ENCODE measurements around the gene HOXC10.

Gene HOXC10

DNA sequence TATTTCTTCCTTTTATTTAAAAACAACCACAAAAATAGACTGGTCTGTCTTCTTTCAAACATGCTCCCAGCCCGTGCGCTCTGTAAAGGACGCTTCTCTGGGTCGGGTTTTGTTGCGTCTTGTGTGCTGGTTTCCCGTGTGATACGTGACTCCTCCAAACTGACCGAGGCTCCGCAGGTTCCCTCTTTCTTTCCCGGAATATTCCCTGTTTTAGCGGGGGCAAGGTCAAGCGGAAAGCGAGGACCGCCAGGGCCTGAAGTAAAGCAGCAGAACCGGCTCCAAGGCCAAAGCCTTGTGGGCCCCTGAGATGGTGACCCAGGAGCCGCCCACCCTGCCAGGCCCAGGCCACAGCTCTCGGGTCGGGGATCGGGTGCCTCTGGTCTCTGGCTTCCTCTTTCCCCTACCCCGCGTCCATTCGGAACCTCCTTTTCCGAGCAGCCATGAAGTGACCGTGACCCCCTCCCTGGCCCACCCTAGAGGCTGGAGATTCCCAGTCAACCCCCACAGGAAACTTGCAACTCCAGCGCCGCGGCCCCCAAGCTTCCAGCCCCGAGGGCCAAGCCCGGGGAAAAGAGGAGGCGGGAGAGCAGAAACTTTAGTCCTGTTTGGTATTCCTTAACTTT, 885 bp upstream of the HOXC10 start:
- no peaks in the 10 kb centered on the region for H3K36me3 Mint-ChIP-seq (ENCODE audit: low read depth)
- H3K27me3 Mint-ChIP-seq = peaks cover 99% of the 10 kb centered on the region
- peaks cover 25% of the 10 kb centered on the region for H3K4me1 Mint-ChIP-seq (ENCODE audit: low read depth)
- peak overlapping the region; percentile 32 for H3K4me3 Mint-ChIP-seq
- peaks cover 6% of the 10 kb centered on the region for H3K9me3 Mint-ChIP-seq
- no peak overlapping the region for H3K27ac Mint-ChIP-seq
- intact Hi-C loops (cut with micrococcal nuclease) = no loop called here

DNA sequence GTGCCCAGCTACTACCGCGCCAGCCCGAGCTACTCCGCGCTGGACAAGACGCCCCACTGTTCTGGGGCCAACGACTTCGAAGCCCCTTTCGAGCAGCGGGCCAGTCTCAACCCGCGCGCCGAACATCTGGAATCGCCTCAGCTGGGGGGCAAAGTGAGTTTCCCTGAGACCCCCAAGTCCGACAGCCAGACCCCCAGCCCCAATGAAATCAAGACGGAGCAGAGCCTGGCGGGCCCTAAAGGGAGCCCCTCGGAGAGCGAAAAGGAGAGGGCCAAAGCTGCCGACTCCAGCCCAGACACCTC, 697 bp downstream of the HOXC10 start:
- H3K27me3 Mint-ChIP-seq = peaks cover 99% of the 10 kb centered on the region
- intact Hi-C loops (cut with micrococcal nuclease) = no loop called here
- peak overlapping the region; percentile 20 for H3K4me3 Mint-ChIP-seq
- H3K36me3 Mint-ChIP-seq (ENCODE audit: low read depth) = no peaks in the 10 kb centered on the region
- peaks cover 6% of the 10 kb centered on the region for H3K9me3 Mint-ChIP-seq
- H3K4me1 Mint-ChIP-seq (ENCODE audit: low read depth) = peaks cover 32% of the 10 kb centered on the region
- H3K27ac Mint-ChIP-seq = no peak overlapping the region

DNA sequence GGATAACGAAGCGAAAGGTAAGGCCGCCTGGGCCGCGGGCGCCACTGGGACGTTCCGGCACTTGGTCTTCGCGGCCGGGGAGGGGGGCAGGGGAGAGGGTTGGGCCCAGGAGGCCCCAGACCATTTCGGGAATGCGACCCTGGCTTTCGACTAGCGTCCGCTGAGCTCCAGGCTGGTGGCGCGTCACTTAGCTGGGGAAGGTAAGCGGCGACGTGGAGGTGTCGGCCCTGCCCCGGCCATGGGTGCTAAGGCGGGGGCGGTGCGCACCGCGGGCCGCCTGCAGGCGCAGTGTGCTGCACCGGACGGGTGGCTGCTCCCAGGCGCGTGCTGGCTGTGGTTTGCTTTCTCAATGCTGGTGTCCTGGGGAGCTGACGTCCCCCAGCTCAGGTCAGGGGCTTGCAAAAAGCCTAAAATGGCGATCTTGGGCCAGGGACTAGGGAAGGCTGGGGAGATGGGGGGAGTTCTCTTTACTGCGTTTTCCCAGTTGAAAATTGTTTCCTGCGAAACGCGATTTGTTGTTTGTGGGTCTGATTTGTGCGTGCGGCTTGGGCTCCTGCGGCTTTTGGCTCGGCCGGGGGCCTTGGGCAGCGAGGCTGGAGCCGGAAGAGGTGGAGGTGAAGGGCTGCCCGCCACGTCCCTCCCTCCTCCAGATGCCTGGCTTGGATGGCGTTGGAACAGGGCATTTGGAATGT, 1.2 kb downstream of the HOXC10 start:
- no peak overlapping the region for H3K4me3 Mint-ChIP-seq
- H3K27me3 Mint-ChIP-seq = peaks cover 99% of the 10 kb centered on the region
- H3K27ac Mint-ChIP-seq = no peak overlapping the region
- H3K4me1 Mint-ChIP-seq (ENCODE audit: low read depth) = peaks cover 32% of the 10 kb centered on the region
- H3K36me3 Mint-ChIP-seq (ENCODE audit: low read depth) = no peaks in the 10 kb centered on the region
- peaks cover 6% of the 10 kb centered on the region for H3K9me3 Mint-ChIP-seq
- intact Hi-C loops (cut with micrococcal nuclease) = no loop called here

DNA sequence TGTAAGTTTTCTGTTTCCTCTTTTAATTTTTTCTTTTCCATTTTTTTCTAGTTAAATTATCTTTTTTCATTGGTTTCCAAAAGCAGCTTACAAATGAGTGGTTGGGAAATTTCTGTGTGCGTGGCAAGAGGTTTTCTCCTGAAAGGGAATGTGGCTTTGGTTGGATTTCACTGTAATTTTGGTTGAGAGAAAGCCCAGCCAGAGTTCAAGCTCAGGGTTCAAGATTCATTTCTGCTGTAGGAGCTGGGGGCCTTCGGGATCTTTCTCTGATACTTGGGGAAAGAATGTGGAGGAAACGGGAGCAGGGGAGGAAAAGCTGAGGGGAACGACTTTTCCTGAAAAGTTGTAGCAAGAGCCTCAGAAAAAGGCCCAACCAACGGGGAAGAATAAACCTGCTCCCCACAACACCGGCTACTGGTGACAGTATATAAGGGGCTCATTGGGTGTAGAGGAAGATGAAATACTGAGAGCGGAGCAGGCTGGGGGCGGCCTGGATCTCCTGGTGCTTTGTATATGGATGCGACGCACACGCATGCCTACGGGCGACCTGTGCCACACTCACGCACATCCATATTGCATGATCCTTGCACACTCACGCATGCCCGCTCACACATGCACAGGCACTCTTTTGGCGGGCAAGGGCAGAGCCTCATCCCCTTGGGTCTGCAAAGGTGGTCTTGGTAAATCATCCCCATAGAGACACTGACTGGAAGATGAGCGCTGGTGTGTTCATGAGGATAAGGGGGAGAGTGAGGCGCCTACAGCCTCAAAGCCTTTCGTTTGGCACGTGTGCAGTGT, 1.9 kb downstream of the HOXC10 start:
- Mint-ChIP-seq H3K27me3 (peaks cover 99% of the 10 kb centered on the region), H3K9me3 (peaks cover 6% of the 10 kb centered on the region), H3K27ac (no peak overlapping the region), H3K4me1 (ENCODE audit: low read depth) (peaks cover 32% of the 10 kb centered on the region), H3K36me3 (ENCODE audit: low read depth) (no peaks in the 10 kb centered on the region), H3K4me3 (no peak overlapping the region)
- intact Hi-C loops (cut with micrococcal nuclease) = no loop called here

DNA sequence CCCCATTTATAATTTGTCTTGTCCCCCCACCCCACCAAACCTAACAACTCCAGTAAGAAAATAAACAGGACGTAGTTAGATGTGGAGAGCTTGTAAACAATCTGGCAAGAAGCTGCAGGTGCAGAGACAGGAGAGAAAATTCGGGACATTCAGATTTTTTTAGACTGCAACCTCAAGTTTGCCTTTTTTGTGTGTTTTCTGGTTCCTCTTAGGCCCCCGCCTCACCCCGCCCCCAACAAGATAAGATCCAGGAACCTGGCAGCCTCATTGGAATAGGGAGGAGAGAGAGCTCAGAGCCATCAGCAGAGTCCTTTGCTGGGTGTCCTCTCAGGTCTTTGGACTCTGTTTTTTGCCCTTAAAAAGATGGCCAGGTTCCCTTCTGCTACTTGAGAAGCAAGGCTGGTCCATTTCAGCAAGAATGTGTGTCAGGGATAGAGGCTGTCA, 2.9 kb downstream of the HOXC10 start:
- Mint-ChIP-seq H3K9me3 (peaks cover 6% of the 10 kb centered on the region), H3K27ac (no peak overlapping the region), H3K4me1 (ENCODE audit: low read depth) (peaks cover 32% of the 10 kb centered on the region), H3K27me3 (peaks cover 98% of the 10 kb centered on the region), H3K4me3 (no peak overlapping the region), H3K36me3 (ENCODE audit: low read depth) (no peaks in the 10 kb centered on the region)
- intact Hi-C loops (cut with micrococcal nuclease) = loop anchor here (2.0 kb wide), 1 partner anchor 195 kb away; no protein-coding TSS in a partner anchor

DNA sequence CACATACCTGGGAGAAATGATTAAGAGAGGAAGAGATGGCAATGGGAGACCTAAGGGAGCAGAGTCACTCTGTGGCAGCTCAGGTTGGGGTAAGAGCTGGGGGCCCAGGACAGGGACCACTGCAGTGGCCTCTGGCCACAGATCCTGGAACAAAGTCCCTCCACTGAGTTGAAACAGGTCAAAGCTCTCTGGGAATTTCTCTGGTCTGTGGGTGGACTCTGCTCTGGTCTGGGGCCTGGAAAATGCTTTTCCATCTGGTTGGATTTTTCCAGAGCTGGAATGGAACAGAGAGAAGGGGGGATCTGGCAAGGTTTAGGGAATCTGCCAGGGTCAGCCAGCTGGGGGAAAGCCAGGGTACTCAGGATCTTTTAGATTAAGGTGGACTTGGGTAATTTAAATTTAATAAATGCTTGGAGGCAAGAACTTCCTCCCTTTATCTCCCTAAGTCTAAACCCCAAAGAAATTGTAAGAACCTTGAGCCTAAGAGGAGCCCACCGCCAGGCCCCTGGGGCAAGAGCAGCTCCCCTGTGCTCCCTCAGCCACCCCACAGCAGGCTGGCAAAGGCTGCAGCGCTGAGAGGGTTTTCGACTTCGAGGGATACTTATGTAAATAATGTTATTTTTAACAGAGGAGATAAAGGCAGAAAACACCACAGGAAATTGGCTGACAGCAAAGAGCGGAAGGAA, 3.7 kb downstream of the HOXC10 start:
- Mint-ChIP-seq H3K27ac (no peak overlapping the region), H3K36me3 (ENCODE audit: low read depth) (no peaks in the 10 kb centered on the region), H3K4me1 (ENCODE audit: low read depth) (peaks cover 26% of the 10 kb centered on the region), H3K9me3 (peaks cover 2% of the 10 kb centered on the region), H3K27me3 (peaks cover 98% of the 10 kb centered on the region), H3K4me3 (no peak overlapping the region)
- intact Hi-C loops (cut with micrococcal nuclease) = loop anchor here (2.0 kb wide), 1 partner anchor 196 kb away; no protein-coding TSS in a partner anchor

DNA sequence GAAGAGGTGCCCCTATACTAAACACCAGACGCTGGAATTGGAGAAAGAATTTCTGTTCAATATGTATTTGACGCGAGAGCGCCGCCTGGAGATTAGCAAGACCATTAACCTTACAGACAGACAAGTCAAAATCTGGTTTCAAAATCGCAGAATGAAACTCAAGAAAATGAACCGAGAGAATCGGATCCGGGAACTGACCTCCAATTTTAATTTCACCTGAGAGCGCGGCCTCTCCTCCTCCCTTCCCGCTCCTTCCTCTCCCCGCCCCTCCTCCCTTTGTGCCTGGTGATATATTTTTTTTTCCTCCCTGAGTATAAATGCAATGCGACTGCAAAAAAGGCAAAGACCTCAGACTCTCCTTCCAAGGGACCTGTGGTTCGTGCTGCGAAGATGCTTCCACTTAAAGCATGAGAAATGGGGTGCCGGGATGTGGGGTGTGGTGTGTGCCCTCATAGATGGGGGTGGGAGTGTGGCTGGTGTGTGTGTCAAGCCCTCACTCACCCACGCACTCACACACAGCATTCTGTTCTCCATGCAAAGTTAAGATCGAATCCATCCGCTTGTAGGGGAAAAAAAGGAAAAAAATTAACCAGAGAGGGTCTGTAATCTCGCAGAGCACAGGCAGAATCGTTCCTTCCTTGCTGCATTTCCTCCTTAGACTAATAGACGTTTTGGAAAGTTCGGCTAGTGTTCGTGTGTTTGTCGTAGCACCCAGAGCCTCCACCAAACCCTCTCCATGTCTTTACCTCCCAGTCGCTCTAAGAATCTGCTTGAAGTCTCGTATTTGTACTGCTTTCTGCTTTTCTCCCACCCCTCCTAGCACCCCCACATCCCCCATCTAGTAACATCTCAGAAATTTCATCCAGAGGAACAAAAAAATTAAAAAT, 4.5 kb downstream of the HOXC10 start:
- no peaks in the 10 kb centered on the region for H3K9me3 Mint-ChIP-seq
- H3K27me3 Mint-ChIP-seq = peaks cover 98% of the 10 kb centered on the region
- no peaks in the 10 kb centered on the region for H3K36me3 Mint-ChIP-seq (ENCODE audit: low read depth)
- intact Hi-C loops (cut with micrococcal nuclease) = loop anchor here (2.0 kb wide), 1 partner anchor 197 kb away; no protein-coding TSS in a partner anchor
- peaks cover 28% of the 10 kb centered on the region for H3K4me1 Mint-ChIP-seq (ENCODE audit: low read depth)
- H3K27ac Mint-ChIP-seq = no peak overlapping the region
- no peak overlapping the region for H3K4me3 Mint-ChIP-seq

DNA sequence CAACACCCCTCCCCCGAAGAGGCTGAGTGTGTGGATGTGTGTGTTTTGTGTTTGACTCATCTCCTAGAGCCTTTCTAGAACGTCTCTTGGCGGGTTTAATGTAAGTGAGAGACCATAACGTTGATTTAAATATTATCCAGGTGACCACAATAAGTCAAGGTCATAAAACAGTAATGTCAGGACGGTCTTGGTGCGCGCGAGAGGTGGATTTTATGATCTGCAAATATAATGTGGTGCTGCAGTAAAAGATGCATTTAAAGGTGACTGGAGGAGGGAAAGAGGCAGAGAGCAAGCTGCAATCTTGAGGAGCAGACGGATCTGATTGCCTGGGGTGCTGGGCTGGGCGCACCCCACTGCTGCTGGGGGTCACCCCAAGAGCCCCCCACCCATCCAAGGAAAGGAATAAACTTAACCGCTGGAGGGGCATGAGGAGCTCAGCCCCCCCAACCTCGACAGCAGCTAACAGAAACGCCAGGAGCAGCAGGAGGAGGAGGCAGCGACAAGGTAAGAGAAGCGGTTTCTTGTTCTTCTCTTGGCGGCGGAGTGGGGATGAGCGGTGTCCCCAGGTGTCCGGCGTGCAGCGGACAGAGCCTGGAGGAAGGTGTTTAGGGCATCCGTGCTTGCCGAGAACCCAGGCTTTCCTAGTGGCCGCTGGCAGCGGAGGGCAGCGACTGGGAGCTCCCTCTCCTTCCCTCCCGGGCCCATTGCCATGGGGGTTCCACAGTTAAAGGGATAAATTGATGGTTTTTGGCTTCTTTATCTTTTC, 5.5 kb downstream of the HOXC10 start:
- Mint-ChIP-seq H3K4me1 (ENCODE audit: low read depth) (peaks cover 31% of the 10 kb centered on the region), H3K36me3 (ENCODE audit: low read depth) (no peaks in the 10 kb centered on the region), H3K9me3 (no peaks in the 10 kb centered on the region), H3K27me3 (peaks cover 98% of the 10 kb centered on the region), H3K27ac (no peak overlapping the region), H3K4me3 (no peak overlapping the region)
- intact Hi-C loops (cut with micrococcal nuclease) = no loop called here

DNA sequence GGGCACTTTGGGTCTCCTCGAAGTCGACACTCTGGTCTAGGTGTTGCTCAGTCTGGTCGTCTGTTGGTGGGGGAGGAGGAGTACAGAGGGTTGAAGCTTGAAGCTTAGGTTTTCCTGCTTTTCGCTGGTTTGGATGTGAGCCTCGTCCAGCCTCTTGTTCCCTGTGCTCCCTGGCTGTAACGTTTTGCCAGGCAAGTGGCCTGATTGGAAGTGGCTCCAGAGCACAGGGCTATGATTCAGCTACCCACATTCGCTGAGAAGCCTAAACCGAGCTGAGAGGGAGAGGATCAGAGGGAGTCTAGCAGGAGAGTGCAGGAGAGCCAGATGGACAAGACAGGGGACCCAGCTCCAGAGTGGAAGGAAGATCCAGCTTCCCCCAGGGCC, 6.1 kb downstream of the HOXC10 start:
- no peaks in the 10 kb centered on the region for H3K36me3 Mint-ChIP-seq (ENCODE audit: low read depth)
- intact Hi-C loops (cut with micrococcal nuclease) = no loop called here
- no peak overlapping the region for H3K4me3 Mint-ChIP-seq
- H3K27ac Mint-ChIP-seq = no peak overlapping the region
- peaks cover 98% of the 10 kb centered on the region for H3K27me3 Mint-ChIP-seq
- H3K9me3 Mint-ChIP-seq = no peaks in the 10 kb centered on the region
- H3K4me1 Mint-ChIP-seq (ENCODE audit: low read depth) = peaks cover 34% of the 10 kb centered on the region

DNA sequence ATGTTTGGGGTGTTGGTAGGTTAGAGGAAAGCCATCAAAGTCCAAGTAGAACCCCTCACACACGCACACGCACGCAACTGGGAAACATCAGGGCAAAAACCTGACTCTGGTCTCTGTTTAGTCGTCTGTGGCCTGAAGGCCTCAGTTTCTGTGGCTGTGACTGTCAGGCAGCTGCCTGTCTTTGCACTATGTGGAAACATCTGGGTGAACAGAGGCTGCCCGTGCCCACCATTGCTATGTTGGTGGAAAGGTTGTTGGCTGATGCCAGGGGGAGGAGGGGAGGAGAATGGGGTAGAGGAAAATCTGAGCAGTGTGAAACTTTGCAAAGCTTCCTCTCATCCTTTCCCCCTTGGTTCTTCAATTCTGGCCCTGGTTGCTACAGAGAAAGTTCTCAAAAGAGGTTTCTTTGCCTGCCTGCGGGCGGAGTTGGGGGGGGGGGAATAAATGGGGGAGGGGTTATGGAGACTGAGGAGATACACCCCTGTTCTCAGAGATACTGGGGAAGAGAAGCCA, 7.5 kb downstream of the HOXC10 start:
- Mint-ChIP-seq H3K36me3 (ENCODE audit: low read depth) (no peaks in the 10 kb centered on the region), H3K27me3 (peaks cover 98% of the 10 kb centered on the region), H3K27ac (no peak overlapping the region), H3K4me1 (ENCODE audit: low read depth) (peaks cover 47% of the 10 kb centered on the region), H3K4me3 (no peak overlapping the region), H3K9me3 (no peaks in the 10 kb centered on the region)
- intact Hi-C loops (cut with micrococcal nuclease) = no loop called here

DNA sequence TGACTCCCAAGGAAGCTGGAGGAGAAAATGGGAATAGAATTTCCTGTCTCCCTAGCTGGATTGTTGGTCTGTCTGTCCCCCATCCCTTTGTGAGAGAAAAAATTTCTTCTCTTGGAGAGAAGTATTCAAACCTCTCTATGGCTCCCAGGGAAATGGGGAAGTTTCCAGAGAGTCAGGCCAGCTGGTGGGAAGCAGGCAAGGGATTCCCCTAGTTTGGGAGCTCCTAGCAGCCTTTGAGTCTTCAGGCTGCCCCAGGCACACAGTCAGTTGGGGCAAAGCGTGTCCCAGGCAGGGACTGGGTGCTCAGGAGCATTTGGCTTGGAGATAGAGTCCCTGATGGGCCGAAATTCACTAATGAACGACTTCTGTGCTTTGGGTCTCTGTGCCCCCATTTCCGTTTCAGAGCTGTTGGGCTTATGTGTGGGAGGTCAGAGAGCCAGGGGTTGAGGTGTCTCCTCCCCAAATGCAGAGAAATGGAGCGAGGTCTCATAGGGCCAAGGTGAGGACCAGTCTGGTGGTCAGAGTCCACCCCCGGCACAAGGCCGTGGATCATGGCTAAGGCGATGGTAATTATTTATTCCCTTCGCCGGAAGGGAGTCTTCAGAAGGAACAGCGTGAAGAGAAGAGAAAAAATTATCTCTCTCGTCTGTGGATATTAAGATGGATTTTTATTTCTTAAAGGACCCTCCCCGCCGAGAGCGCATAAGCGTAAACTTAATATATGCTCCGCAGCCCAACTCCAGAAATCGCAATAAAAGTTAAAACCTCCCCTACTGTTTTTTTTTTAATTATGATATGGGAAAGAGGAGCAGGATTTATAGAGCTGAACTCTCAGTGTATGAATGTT, 8.4 kb downstream of the HOXC10 start:
- intact Hi-C loops (cut with micrococcal nuclease) = no loop called here
- Mint-ChIP-seq H3K9me3 (no peaks in the 10 kb centered on the region), H3K27me3 (peaks cover 98% of the 10 kb centered on the region), H3K4me3 (no peak overlapping the region), H3K4me1 (ENCODE audit: low read depth) (peaks cover 52% of the 10 kb centered on the region), H3K27ac (no peak overlapping the region), H3K36me3 (ENCODE audit: low read depth) (no peaks in the 10 kb centered on the region)

DNA sequence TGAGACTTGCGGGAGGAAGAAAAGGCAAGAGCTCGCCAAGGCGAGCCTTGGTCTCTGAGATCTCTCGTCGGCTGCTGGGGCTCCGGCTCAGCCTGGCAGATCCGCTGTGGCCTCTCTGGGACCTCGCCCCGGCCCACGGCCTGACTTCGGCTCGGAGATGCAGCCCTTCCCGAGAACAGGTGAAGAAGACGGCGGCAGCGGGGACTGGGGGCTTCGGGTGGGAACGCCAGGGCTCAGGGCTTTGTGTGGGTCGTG, 9.0 kb downstream of the HOXC10 start:
- Mint-ChIP-seq H3K36me3 (ENCODE audit: low read depth) (no peaks in the 10 kb centered on the region), H3K4me3 (no peak overlapping the region), H3K9me3 (no peaks in the 10 kb centered on the region), H3K4me1 (ENCODE audit: low read depth) (peaks cover 50% of the 10 kb centered on the region), H3K27me3 (peaks cover 98% of the 10 kb centered on the region), H3K27ac (no peak overlapping the region)
- intact Hi-C loops (cut with micrococcal nuclease) = no loop called here
